ENCODE results near the gene ARNT2. TPM values are rescaled to one million over a fixed set of nuclear protein-coding genes. Genes with fewer than 3 reads are reported as not detected.

The ARNT2 gene
- polyA plus RNA-seq, 1 of the 3 experiments (the other 2 are of a cell fraction): 17.0 TPM

DNA sequence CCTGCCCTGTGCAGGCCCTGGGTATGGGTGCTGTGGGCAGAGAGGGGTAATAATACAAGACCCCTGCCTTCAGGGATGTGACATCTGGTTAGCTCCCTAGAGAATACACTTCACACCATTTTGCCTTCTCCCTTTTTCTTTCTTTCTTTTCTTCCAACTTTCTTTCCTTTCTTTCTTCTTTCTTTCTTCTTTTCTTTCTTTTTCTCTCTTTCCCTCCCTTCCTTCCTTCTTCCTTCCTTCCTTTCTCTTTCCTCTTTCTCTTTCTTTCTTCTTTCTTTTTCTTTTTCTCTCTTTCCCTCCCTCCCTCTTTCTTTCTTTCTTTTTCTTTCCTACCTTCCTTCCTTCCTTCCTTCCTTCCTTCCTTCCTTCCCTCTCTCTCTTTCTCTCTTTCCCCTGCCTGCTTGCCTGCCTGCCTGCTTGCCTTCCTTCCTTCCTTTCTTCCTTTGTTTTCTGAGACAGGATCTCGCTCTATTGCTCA is 222.5 kb downstream of the ARNT2 start:
- no peak overlapping the region for H3K27ac ChIP-seq (ENCODE audit: low read depth in 2 of 2, low read length in 1 of 2)
- POLR2A ChIA-PET: no interaction called here
- no peak for DNase-seq
- no peak overlapping the region for H2AFZ ChIP-seq (ENCODE audit: low read depth)
- peaks cover 4% of the 10 kb centered on the region; the same call in 1 of the 2 replicates for H3K9me3 ChIP-seq
- CTCF ChIA-PET: no interaction called here
- 69% methylated on average over 1 of the region's 1 CpG for WGBS (ENCODE audit: low lambda C conversion rate)
- no peak overlapping the region for H3K4me2 ChIP-seq
- no peaks in the 10 kb centered on the region for H3K9me2 ChIP-seq
- H3K27me3 ChIP-seq (ENCODE audit: insufficient read depth): no peaks in the 10 kb centered on the region
- H3K4me3 ChIP-seq (ENCODE audit: low read depth in 2 of 2, low read length in 1 of 2): no peak overlapping the region
- H3K4me1 ChIP-seq (ENCODE audit: control insufficient read depth in 1 of 2, insufficient read depth in 2 of 2, low read depth in 1 of 2, low read length in 1 of 2): no peaks in the 10 kb centered on the region
- no peaks in the 10 kb centered on the region for H3K79me2 ChIP-seq (ENCODE audit: insufficient read depth)
- H3F3A ChIP-seq (replicated peaks; ENCODE audit: insufficient read depth): no peaks in the 10 kb centered on the region
- no peaks in the 10 kb centered on the region for H3K36me3 ChIP-seq (replicated peaks in 1 of 2; ENCODE audit: control insufficient read depth in 1 of 2, insufficient read depth in 2 of 2, low read length in 1 of 2)
- TF ChIP-seq, protein P1, sequence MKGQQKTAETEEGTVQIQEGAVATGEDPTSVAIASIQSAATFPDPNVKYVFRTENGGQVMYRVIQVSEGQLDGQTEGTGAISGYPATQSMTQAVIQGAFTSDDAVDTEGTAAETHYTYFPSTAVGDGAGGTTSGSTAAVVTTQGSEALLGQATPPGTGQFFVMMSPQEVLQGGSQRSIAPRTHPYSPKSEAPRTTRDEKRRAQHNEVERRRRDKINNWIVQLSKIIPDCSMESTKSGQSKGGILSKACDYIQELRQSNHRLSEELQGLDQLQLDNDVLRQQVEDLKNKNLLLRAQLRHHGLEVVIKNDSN (IDR thresholded peaks at IDR 0.05; ENCODE audit: borderline replicate concordance, low read depth): no peak
- TF ChIP-seq GATA2 (CRISPR knock-in tag; IDR thresholded peaks at IDR 0.05): no peak
- no peak for TF ChIP-seq TCF12 (IDR thresholded peaks at IDR 0.05)
- no peak for TF ChIP-seq EP300 (IDR thresholded peaks at IDR 0.05; ENCODE audit: borderline replicate concordance in 1 of 2, low read depth in 1 of 2, low read length in 1 of 2)
- TF ChIP-seq TAF1 (IDR thresholded peaks at IDR 0.05; ENCODE audit: borderline replicate concordance, low read depth, low read length): no peak
- no peak for TF ChIP-seq CHD2 (IDR thresholded peaks at IDR 0.05; ENCODE audit: low read length, partially characterized antibody)
- no peak for TF ChIP-seq NRF1 (IDR thresholded peaks at IDR 0.05; ENCODE audit: low read depth, low read length)
- no peak for TF ChIP-seq RXRA (IDR thresholded peaks at IDR 0.05; ENCODE audit: borderline replicate concordance, low read depth)
- no peak for TF ChIP-seq TEAD4 (IDR thresholded peaks at IDR 0.05; ENCODE audit: borderline replicate concordance, insufficient read depth)
- no peak for TF ChIP-seq GABPA (IDR thresholded peaks at IDR 0.05; ENCODE audit: low read depth)
- TF ChIP-seq RAD21 (IDR thresholded peaks at IDR 0.05; ENCODE audit: low read length): no peak
- no peak for TF ChIP-seq ELF1 (IDR thresholded peaks at IDR 0.05)
- TF ChIP-seq NFIC (IDR thresholded peaks at IDR 0.05; ENCODE audit: borderline replicate concordance): no peak
- TF ChIP-seq RCOR1 (IDR thresholded peaks at IDR 0.05; ENCODE audit: low read length): no peak
- no peak for TF ChIP-seq YY1 (IDR thresholded peaks at IDR 0.05; ENCODE audit: low read depth)
- TF ChIP-seq SIN3A (IDR thresholded peaks at IDR 0.05; ENCODE audit: borderline replicate concordance, low read depth, low read length): no peak
- no peaks in the 10 kb centered on the region for H4K20me1 ChIP-seq (ENCODE audit: insufficient read depth)
- H3K9ac ChIP-seq: no peak overlapping the region

DNA sequence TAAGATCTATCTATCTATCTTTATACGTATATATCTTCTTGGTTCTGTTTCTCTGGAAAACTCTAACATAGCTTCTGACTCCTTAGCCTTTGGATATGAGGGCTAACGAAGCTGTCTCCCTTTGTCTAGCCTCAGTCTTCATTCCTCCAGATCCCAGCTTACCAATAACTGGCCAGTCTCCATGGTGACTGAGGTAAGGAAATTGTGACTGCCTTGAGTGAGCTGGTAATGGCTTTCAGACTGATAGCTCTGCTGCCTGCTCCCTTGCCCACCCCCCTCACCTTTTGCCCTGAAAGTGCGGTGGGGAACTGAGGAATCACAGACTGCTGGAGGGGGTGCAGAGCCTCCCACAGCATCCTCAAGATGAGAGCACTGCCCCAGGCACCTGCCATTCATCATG is 225.2 kb downstream of the ARNT2 start:
- no peak overlapping the region for H3K4me2 ChIP-seq
- H3K36me3 ChIP-seq (replicated peaks in 1 of 2; ENCODE audit: control insufficient read depth in 1 of 2, insufficient read depth in 2 of 2, low read length in 1 of 2): no peaks in the 10 kb centered on the region
- ChIA-PET POLR2A (no interaction called here), CTCF (interaction anchor here (0.8 to 1.5 kb wide), 3 partner anchors 10 to 147 kb away, joined by 3 to 5 read pairs (median 4); no protein-coding TSS in a partner anchor)
- H3F3A ChIP-seq (replicated peaks; ENCODE audit: insufficient read depth): no peaks in the 10 kb centered on the region
- H3K9me3 ChIP-seq: no peaks in the 10 kb centered on the region
- H2AFZ ChIP-seq (ENCODE audit: low read depth): no peak overlapping the region
- no peaks in the 10 kb centered on the region for H3K9me2 ChIP-seq
- H3K4me1 ChIP-seq (ENCODE audit: control insufficient read depth in 1 of 2, insufficient read depth in 2 of 2, low read depth in 1 of 2, low read length in 1 of 2): peaks cover 0 to 6% of the 10 kb centered on the region in 2 experiments; a peak in 1 of 4 replicates
- TF ChIP-seq, protein P2, sequence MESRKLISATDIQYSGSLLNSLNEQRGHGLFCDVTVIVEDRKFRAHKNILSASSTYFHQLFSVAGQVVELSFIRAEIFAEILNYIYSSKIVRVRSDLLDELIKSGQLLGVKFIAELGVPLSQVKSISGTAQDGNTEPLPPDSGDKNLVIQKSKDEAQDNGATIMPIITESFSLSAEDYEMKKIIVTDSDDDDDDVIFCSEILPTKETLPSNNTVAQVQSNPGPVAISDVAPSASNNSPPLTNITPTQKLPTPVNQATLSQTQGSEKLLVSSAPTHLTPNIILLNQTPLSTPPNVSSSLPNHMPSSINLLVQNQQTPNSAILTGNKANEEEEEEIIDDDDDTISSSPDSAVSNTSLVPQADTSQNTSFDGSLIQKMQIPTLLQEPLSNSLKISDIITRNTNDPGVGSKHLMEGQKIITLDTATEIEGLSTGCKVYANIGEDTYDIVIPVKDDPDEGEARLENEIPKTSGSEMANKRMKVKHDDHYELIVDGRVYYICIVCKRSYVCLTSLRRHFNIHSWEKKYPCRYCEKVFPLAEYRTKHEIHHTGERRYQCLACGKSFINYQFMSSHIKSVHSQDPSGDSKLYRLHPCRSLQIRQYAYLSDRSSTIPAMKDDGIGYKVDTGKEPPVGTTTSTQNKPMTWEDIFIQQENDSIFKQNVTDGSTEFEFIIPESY (IDR thresholded peaks at IDR 0.05; ENCODE audit: borderline replicate concordance, low read depth): no peak
- no peak for TF ChIP-seq POLR2AphosphoS5 (IDR thresholded peaks at IDR 0.05; ENCODE audit: low read depth, low read length)
- no peak overlapping the region for H3K4me3 ChIP-seq (ENCODE audit: low read depth in 2 of 2, low read length in 1 of 2)
- no peaks in the 10 kb centered on the region for H3K27me3 ChIP-seq (ENCODE audit: insufficient read depth)
- H4K20me1 ChIP-seq (ENCODE audit: insufficient read depth): no peaks in the 10 kb centered on the region
- H3K9ac ChIP-seq: no peak overlapping the region
- no peaks in the 10 kb centered on the region for H3K79me2 ChIP-seq (ENCODE audit: insufficient read depth)
- no peak for DNase-seq
- WGBS (ENCODE audit: low lambda C conversion rate): 81% methylated on average over 3 of the region's 3 CpGs
- no peak overlapping the region for H3K27ac ChIP-seq (ENCODE audit: low read depth in 2 of 2, low read length in 1 of 2)
